B cell (primary cell): ENCODE measurements around the gene CKAP5. TPM values are rescaled to one million over a fixed set of nuclear protein-coding genes. Genes with fewer than 3 reads are reported as not detected.

ENCODE experiments used
- ATAC-seq: fragments of 200-7000 bp; cut with Tn5 transposase; one replicate; pipeline ENCODE4 v1.10.0; 2021; ENCODE audit warnings: low read depth, mild to moderate bottlenecking, moderate number of reproducible peaks, moderate library complexity
- CTCF ChIA-PET: fragments of 350-600 bp; sonication (Branson Sonifier 250); formaldehyde crosslinking; loops from one replicate; lab custom pipeline; 2021; ENCODE audit warnings: antibody characterized with exemption, inconsistent platforms; lab: Charles Lee
- POLR2A ChIA-PET: fragments of 350-600 bp; sonication (Branson Sonifier 250); formaldehyde crosslinking; loops from one replicate; lab custom pipeline; 2021; ENCODE audit warnings: antibody characterized with exemption; lab: Charles Lee
- DNase-seq: peaks from one replicate; pipeline ENCODE4 v3.0.0; 2013
- H2AFZ ChIP-seq: 2 replicates; pipeline ENCODE4 v1.6.1; 2012; ENCODE audit warnings: mild to moderate bottlenecking, low read depth, low read length; ENCODE audit not compliant: insufficient read depth, poor library complexity, severe bottlenecking
- H3K27ac ChIP-seq, 2 donors: 1 replicate in 1 of 2; 2 replicates in 1 of 2; pipeline ENCODE4 v1.5.1; 2012 to 2013; ENCODE audit warnings: low read length in 2 of 2, mild to moderate bottlenecking in 2 of 2, moderate library complexity in 1 of 2
- H3K27me3 ChIP-seq, 4 experiments: fragments of 200-600 bp in 1 of 4; sonication (generic) in 1 of 4; replicated peaks in 1 of 4; 1 replicate in 2 of 4; 2 replicates in 2 of 4; pipeline versions ENCODE4 v1.6.1 to v1.7.0; 2013 to 2016; ENCODE audit warnings: low read length in 3 of 4, mild to moderate bottlenecking in 2 of 4, mixed read lengths in 1 of 4, moderate library complexity in 1 of 4; ENCODE audit not compliant: insufficient read depth in 4 of 4, control insufficient read depth in 3 of 4; ENCODE audit errors: control extremely low read depth in 1 of 4
- H3K36me3 ChIP-seq, 2 experiments: replicated peaks in 1 of 2; 1 replicate in 1 of 2; 2 replicates in 1 of 2; pipeline versions ENCODE4 v1.6.1 to v1.7.1; 2013; ENCODE audit warnings: low read length in 1 of 2; ENCODE audit not compliant: insufficient read depth in 2 of 2, control insufficient read depth in 1 of 2; ENCODE audit errors: control extremely low read depth in 1 of 2, extremely low read depth in 1 of 2
- H3K4me1 ChIP-seq, 2 donors: fragments of 200-600 bp in 1 of 2; sonication (generic) in 1 of 2; 1 replicate in 1 of 2; 2 replicates in 1 of 2; pipeline versions ENCODE4 v1.5.1 to v1.6.1; 2013 to 2017; ENCODE audit warnings: low read length in 2 of 2; ENCODE audit not compliant: control insufficient read depth in 2 of 2, insufficient read depth in 2 of 2
- H3K4me2 ChIP-seq: replicated peaks from 2 replicates; pipeline ENCODE3; 2012; ENCODE audit warnings: mild to moderate bottlenecking, low read depth, low read length; ENCODE audit not compliant: poor library complexity, severe bottlenecking
- H3K4me3 ChIP-seq, 5 experiments: fragments of 200-600 bp in 1 of 5; sonication (generic) in 1 of 5; 1 replicate in 3 of 5; 2 replicates in 2 of 5; pipeline versions ENCODE4 v1.5.1 to v1.7.0; 2011 to 2016; ENCODE audit warnings: low read length in 4 of 5, mild to moderate bottlenecking in 4 of 5, low read depth in 2 of 5, control low read depth in 1 of 5, moderate library complexity in 1 of 5; ENCODE audit not compliant: insufficient read depth in 1 of 5; ENCODE audit errors: control extremely low read depth in 1 of 5, extremely low read depth in 1 of 5
- H3K79me2 ChIP-seq: fragments of 200-600 bp; sonication (generic); one replicate; pipeline ENCODE4 v1.6.0; 2016; ENCODE audit warnings: low read length; ENCODE audit not compliant: control insufficient read depth, insufficient read depth
- H3K9ac ChIP-seq: fragments of 200-600 bp; sonication (generic); 2 replicates; pipeline ENCODE4 v1.6.1; 2017; ENCODE audit warnings: mild to moderate bottlenecking, low read length, moderate library complexity
- H3K9me3 ChIP-seq, 3 donors: one replicate each; pipeline versions ENCODE4 v1.6.1 to v1.7.1; 2013; ENCODE audit warnings: low read length in 2 of 3; ENCODE audit not compliant: control insufficient read depth in 2 of 3, insufficient read depth in 1 of 3; ENCODE audit errors: control extremely low read depth in 1 of 3
- H4K20me1 ChIP-seq: 2 replicates; pipeline ENCODE4 v1.6.0; 2012; ENCODE audit warnings: mild to moderate bottlenecking, low read length; ENCODE audit not compliant: insufficient read depth, control insufficient read depth, poor library complexity, severe bottlenecking
- H3K27ac Mint-ChIP-seq: one replicate; pipeline ENCODE4 v1.8.0; 2021; ENCODE audit warnings: mixed read lengths
- H3K27me3 Mint-ChIP-seq: one replicate; pipeline ENCODE4 v1.8.0; 2021; ENCODE audit warnings: mixed read lengths
- H3K4me1 Mint-ChIP-seq: one replicate; pipeline ENCODE4 v1.8.0; 2021; ENCODE audit warnings: mixed read lengths
- H3K4me3 Mint-ChIP-seq: one replicate; pipeline ENCODE4 v1.8.0; 2021; ENCODE audit warnings: mixed read lengths
- H3K9me3 Mint-ChIP-seq: one replicate; pipeline ENCODE4 v1.8.0; 2022; ENCODE audit warnings: mixed read lengths; ENCODE audit not compliant: insufficient read depth
- CTCF ChIP-seq: fragments of 200-600 bp; IDR thresholded peaks from one replicate; pipeline ENCODE4 v1.8.0; 2022; ENCODE audit warnings: antibody characterized with exemption, mild to moderate bottlenecking
- EZH2 ChIP-seq: IDR thresholded peaks from 2 replicates; pipeline ENCODE4 v1.6.1; 2012; ENCODE audit warnings: borderline replicate concordance, low read depth, mild to moderate bottlenecking, moderate library complexity, low read length; ENCODE audit not compliant: insufficient read depth, poor library complexity, severe bottlenecking
- WGBS: methylation state at CpG from one replicate; pipeline ENCODE4 v1.1.5; 2013; ENCODE audit warnings: missing lambda C conversion rate; ENCODE audit not compliant: insufficient coverage; 5-methylcytosine and 5-hydroxymethylcytosine counted together
- intact Hi-C: fragments of 100-400 bp; cut with micrococcal nuclease; formaldehyde crosslinking; loops from one replicate; pipeline ENCODE4 v1.10.0; 2022
- polyA plus RNA-seq: library from polyadenylated mRNA; depleted of rRNA; stranded (reverse); fragments of >200 nt; gene quantifications from 2 replicates; pipeline ENCODE4 v1.2.3, GENCODE V29; 2012
- total RNA-seq, 2 donors: library from RNA; stranded (reverse); fragments of 120-200 nt in 1 of 2; gene quantifications; 1 replicate in 1 of 2; 2 replicates in 1 of 2; pipeline versions ENCODE4 v1.2.3 to v1.2.4, GENCODE V29; 2013 to 2022

CKAP5 gene
- total and polyA plus RNA-seq, 2 donors (not counting 1 experiment from before 2014, with no cell fraction given): 7.3 to 54.3 TPM

- H3K27ac ChIP-seq: no peak overlapping the region
- no peaks in the 10 kb centered on the region for H4K20me1 ChIP-seq
- H3K4me2 ChIP-seq: no peak overlapping the region
- Mint-ChIP-seq H3K4me1 (no peaks in the 10 kb centered on the region), H3K27ac (no peak overlapping the region), H3K9me3 (no peaks in the 10 kb centered on the region), H3K27me3 (no peaks in the 10 kb centered on the region), H3K4me3 (no peak overlapping the region)
- TF ChIP-seq CTCF (no peak), EZH2 (no peak)
- DNase-seq: no peak
- no peaks in the 10 kb centered on the region for H3K36me3 ChIP-seq
- no peaks in the 10 kb centered on the region for H3K9me3 ChIP-seq
- CTCF ChIA-PET: no interaction called here
- H3K9ac ChIP-seq: no peak overlapping the region
- no peaks in the 10 kb centered on the region for H3K4me1 ChIP-seq
- no peak for ATAC-seq
- no peak overlapping the region for H2AFZ ChIP-seq
- 67% methylated on average over 1 of the region's 5 CpGs for WGBS
- no peaks in the 10 kb centered on the region for H3K79me2 ChIP-seq
- intact Hi-C loops: no loop called here
- H3K4me3 ChIP-seq: no peak overlapping the region
- no peaks in the 10 kb centered on the region for H3K27me3 ChIP-seq
- POLR2A ChIA-PET: no interaction called here
These were observed 10.7 kb upstream of the CKAP5 start for GRCh38 chr11:46856605-46857343.

GRCh38 chr11:46855863-46856262, 9.8 kb upstream of the CKAP5 start:
- Histone ChIP-seq H3K36me3 (no peaks in the 10 kb centered on the region), H3K79me2 (no peaks in the 10 kb centered on the region), H3K4me3 (no peak overlapping the region), H3K27ac (no peak overlapping the region), H3K9ac (no peak overlapping the region), H3K9me3 (no peaks in the 10 kb centered on the region), H4K20me1 (no peaks in the 10 kb centered on the region), H3K4me2 (no peak overlapping the region), H2AFZ (no peak overlapping the region), H3K27me3 (no peaks in the 10 kb centered on the region), H3K4me1 (no peaks in the 10 kb centered on the region)
- Mint-ChIP-seq H3K9me3 (no peaks in the 10 kb centered on the region), H3K4me1 (no peaks in the 10 kb centered on the region), H3K27me3 (no peaks in the 10 kb centered on the region), H3K27ac (no peak overlapping the region), H3K4me3 (no peak overlapping the region)
- ATAC-seq (no peak), DNase-seq (no peak)
- TF ChIP-seq CTCF (no peak), EZH2 (no peak)
- CTCF ChIA-PET: no interaction called here
- WGBS: 100% methylated on average over 2 of the region's 2 CpGs
- POLR2A ChIA-PET: no interaction called here
- intact Hi-C loops: no loop called here
